Fibroblast of mammary gland (primary cell): ENCODE data around the gene RADX.

Experiments
- DNase-seq: peaks from one replicate; pipeline ENCODE4 v3.0.0-alpha.2; 2010; ENCODE audit warnings: low read depth
- H3K4me3 ChIP-seq: 2 replicates; pipeline ENCODE4 v1.5.1; 2011; ENCODE audit warnings: low read depth, mild to moderate bottlenecking, low read length, moderate library complexity; ENCODE audit not compliant: control insufficient read depth
- CTCF ChIP-seq: conservative IDR thresholded peaks from 2 replicates; pipeline ENCODE4 v1.5.1; 2011; ENCODE audit warnings: low read depth, low read length, inconsistent platforms; ENCODE audit not compliant: control insufficient read depth, insufficient read depth

RADX gene

GRCh38 chrX:106718709-106719108 lies 106.9 kb downstream of the RADX start:
- no peak for TF ChIP-seq CTCF
- no peak overlapping the region for H3K4me3 ChIP-seq
- DNase-seq = no peak

DNA sequence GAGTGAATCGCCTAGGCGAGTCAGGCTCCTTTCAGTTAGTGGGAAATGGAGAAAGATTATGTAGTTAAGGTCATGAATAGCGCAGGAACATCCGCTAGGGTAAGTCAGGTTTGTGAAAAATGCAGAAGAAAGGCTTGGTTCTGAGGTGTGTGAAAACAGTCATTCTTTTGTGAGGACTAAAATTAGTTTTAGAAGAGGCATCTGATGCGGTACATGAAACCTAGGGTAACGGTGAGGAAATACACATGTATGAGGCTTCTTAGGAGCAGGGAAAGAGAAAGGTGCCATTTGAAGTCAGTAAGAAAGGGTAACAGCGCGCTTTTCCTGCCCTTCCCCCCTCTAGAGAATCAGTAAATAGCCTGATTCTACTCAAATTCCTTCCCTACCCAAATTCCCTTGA lies 114.2 kb downstream of the RADX start:
- no peak for DNase-seq
- no peak for TF ChIP-seq CTCF
- peak overlapping the region; percentile 50 for H3K4me3 ChIP-seq

DNA sequence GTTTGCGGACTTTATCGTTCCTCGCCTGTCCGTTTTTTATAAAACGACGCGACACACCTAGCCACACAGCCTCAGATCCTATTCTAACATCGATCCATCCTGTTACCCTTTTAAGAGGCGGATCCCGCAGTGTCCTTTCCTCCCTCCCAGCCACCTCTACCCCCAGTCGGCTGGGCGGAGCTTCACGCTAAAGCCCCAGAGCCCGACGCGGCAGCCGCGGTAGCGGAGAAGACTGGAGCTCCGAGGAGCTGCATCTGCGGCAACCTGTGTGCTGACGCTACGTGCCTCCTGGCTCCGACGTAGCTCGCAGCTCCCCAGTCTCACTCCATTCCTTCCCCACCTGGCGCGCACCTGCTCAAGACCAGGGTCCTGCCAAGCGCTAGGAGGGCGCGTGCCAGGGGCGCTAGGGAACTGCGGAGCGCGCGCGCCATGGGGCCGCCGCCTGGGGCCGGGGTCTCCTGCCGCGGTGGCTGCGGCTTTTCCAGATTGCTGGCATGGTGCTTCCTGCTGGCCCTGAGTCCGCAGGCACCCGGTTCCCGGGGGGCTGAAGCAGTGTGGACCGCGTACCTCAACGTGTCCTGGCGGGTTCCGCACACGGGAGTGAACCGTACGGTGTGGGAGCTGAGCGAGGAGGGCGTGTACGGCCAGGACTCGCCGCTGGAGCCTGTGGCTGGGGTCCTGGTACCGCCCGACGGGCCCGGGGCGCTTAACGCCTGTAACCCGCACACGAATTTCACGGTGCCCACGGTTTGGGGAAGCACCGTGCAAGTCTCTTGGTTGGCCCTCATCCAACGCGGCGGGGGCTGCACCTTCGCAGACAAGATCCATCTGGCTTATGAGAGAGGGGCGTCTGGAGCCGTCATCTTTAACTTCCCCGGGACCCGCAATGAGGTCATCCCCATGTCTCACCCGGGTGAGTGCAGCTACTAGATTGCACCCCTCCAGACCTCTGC lies 115.0 kb downstream of the RADX start, which contains the start of gene RNF128:
Gene RNF128, plus strand, starts transcription at position 217 of the 953 bp plus-strand sequence. Its CDS starts 213 bp downstream, at position 430.
- peak within 1 kb of the TSS; percentile 50 for H3K4me3 ChIP-seq
- peak; percentile 23 for DNase-seq
- no peak for TF ChIP-seq CTCF

- no peak for DNase-seq
- H3K4me3 ChIP-seq = no peak overlapping the region
- no peak for TF ChIP-seq CTCF
These were observed 116.6 kb downstream of the RADX start for GRCh38 chrX:106728337-106728736.
